ENCODE measurements around the gene PTPRG. TPM values are rescaled to one million over a fixed set of nuclear protein-coding genes. Genes with fewer than 3 reads are reported as not detected.

PTPRG gene
- total RNA-seq, 1 experiment from 2014 or later = 32.1 TPM

- no peak overlapping the region for H3K27ac ChIP-seq (ENCODE audit: low read depth, low read length)
- no peaks in the 10 kb centered on the region for H3K9me2 ChIP-seq (ENCODE audit: insufficient read depth)
- no peak overlapping the region for H3K9ac ChIP-seq (ENCODE audit: low read length)
- no peak overlapping the region for H3K4me2 ChIP-seq (ENCODE audit: low read length)
- H4K20me1 ChIP-seq (ENCODE audit: insufficient read depth) = no peaks in the 10 kb centered on the region
- no peak overlapping the region for H3K4me3 ChIP-seq (replicated peaks in 1 of 2; ENCODE audit: low read depth in 1 of 2, low read length in 2 of 2)
- intact Hi-C loops (cut with micrococcal nuclease) = loop anchor here (10.0 kb wide), 2 partner anchors 287 to 617 kb away; no protein-coding TSS in a partner anchor
- no peak for DNase-seq (ENCODE audit: low read depth, low spot score)
- ChIA-PET RAD21 (ENCODE audit: low non-redundant PET in 1 of 2, low total read pairs in 2 of 2, uncharacterized antibody in 2 of 2, unreplicated experiment in 2 of 2) (no interaction called here), POLR2A (interaction anchor here (0.6 kb wide), 1 partner anchor 28 kb away, joined by 3 read pairs; no protein-coding TSS in a partner anchor), CTCF (no interaction called here)
- no peaks in the 10 kb centered on the region for H3K27me3 ChIP-seq (ENCODE audit: insufficient read depth, low read length)
- H3K36me3 ChIP-seq (ENCODE audit: control insufficient read depth in 1 of 2, insufficient read depth in 2 of 2, low read length in 2 of 2) = no peaks in the 10 kb centered on the region
- H3K79me2 ChIP-seq (ENCODE audit: insufficient read depth, low read length) = peaks cover 81% of the 10 kb centered on the region
- no TSS peak for BruUV-seq (replicated peaks)
- no peaks in the 10 kb centered on the region for H3K9me3 ChIP-seq (ENCODE audit: control insufficient read depth in 1 of 2, insufficient read depth in 1 of 2, low read depth in 1 of 2, low read length in 2 of 2)
- H3K4me1 ChIP-seq (ENCODE audit: control insufficient read depth in 1 of 2, insufficient read depth in 2 of 2, low read length in 2 of 2) = no peaks in the 10 kb centered on the region; a peak in 1 of 4 replicates
- TF ChIP-seq JUND (IDR thresholded peaks at IDR 0.05) (no peak), EZH2 (IDR thresholded peaks at IDR 0.05) (no peak), EGR1 (IDR thresholded peaks at IDR 0.05; ENCODE audit: low read depth) (no peak), ZNF274 (IDR thresholded peaks at IDR 0.05; ENCODE audit: low read depth, low read length) (no peak), POLR2AphosphoS5 (IDR thresholded peaks at IDR 0.05; ENCODE audit: low read depth, low read length) (no peak), TCF7L2 (IDR thresholded peaks at IDR 0.05; ENCODE audit: borderline replicate concordance, extremely low read depth, insufficient read depth, insufficient read length) (no peak), RAD21 (IDR thresholded peaks at IDR 0.05; ENCODE audit: low read depth) (no peak), FOSL1 (IDR thresholded peaks at IDR 0.05; ENCODE audit: low read depth) (no peak), ATF3 (IDR thresholded peaks at IDR 0.05) (no peak), ZBTB33 (IDR thresholded peaks at IDR 0.05; ENCODE audit: extremely low read depth, insufficient replicate concordance, low read length) (no peak), SRF (IDR thresholded peaks at IDR 0.05; ENCODE audit: low read depth) (no peak), ZFX (IDR thresholded peaks at IDR 0.05) (no peak), REST (IDR thresholded peaks at IDR 0.05; ENCODE audit: low read depth) (no peak), EZH2phosphoT487 (IDR thresholded peaks at IDR 0.05; ENCODE audit: borderline replicate concordance) (no peak), CTCF (IDR thresholded peaks at IDR 0.05 in 2 of 3, conservative IDR thresholded peaks at IDR 0.05 in 1 of 3; ENCODE audit: borderline replicate concordance in 1 of 3, insufficient read depth in 1 of 3, low read depth in 2 of 3, low read length in 2 of 3) (no peak), MAX (IDR thresholded peaks at IDR 0.05) (no peak), CEBPB (IDR thresholded peaks at IDR 0.05; ENCODE audit: low read depth) (no peak), ELF1 (IDR thresholded peaks at IDR 0.05; ENCODE audit: borderline replicate concordance, low read depth) (no peak), SP1 (IDR thresholded peaks at IDR 0.05; ENCODE audit: low read depth) (no peak)
- H2AFZ ChIP-seq (ENCODE audit: low read depth, low read length, poor library complexity, severe bottlenecking) = no peak overlapping the region
- no peak for ATAC-seq
Measured at GRCh38 chr3:61568127-61568526, 6.8 kb downstream of the PTPRG start.
